Measurements from ENCODE around the gene PACSIN1.

DNA sequence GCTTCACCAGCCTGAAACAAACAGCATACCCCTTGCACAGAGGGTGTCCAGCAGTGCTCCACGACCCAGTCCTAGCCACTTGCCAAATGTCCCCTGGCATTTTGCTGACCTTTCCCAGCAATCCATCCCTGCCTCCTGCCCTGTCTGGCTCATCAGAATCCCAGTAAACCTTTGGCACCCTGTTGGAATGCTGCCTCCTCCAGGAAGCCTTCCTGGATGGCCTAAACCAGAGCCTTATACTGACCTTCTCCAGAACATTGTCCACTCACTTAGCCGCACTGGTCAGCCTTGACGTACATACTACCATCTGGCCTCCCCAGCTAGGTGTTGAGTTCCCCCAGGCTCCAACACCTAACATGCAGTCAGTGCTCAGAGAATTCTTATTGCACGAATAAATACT, 2.0 kb upstream of the PACSIN1 start:
- TF ChIP-seq TAF1 (IDR thresholded peaks at IDR 0.05; ENCODE audit: low read depth) (no peak), POLR2AphosphoS5 (IDR thresholded peaks at IDR 0.05) (no peak)
- TF ChIP-seq, protein P1, sequence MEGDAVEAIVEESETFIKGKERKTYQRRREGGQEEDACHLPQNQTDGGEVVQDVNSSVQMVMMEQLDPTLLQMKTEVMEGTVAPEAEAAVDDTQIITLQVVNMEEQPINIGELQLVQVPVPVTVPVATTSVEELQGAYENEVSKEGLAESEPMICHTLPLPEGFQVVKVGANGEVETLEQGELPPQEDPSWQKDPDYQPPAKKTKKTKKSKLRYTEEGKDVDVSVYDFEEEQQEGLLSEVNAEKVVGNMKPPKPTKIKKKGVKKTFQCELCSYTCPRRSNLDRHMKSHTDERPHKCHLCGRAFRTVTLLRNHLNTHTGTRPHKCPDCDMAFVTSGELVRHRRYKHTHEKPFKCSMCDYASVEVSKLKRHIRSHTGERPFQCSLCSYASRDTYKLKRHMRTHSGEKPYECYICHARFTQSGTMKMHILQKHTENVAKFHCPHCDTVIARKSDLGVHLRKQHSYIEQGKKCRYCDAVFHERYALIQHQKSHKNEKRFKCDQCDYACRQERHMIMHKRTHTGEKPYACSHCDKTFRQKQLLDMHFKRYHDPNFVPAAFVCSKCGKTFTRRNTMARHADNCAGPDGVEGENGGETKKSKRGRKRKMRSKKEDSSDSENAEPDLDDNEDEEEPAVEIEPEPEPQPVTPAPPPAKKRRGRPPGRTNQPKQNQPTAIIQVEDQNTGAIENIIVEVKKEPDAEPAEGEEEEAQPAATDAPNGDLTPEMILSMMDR (IDR thresholded peaks at IDR 0.05; ENCODE audit: poor library complexity, severe bottlenecking), result no peak
- TF ChIP-seq, protein P2, sequence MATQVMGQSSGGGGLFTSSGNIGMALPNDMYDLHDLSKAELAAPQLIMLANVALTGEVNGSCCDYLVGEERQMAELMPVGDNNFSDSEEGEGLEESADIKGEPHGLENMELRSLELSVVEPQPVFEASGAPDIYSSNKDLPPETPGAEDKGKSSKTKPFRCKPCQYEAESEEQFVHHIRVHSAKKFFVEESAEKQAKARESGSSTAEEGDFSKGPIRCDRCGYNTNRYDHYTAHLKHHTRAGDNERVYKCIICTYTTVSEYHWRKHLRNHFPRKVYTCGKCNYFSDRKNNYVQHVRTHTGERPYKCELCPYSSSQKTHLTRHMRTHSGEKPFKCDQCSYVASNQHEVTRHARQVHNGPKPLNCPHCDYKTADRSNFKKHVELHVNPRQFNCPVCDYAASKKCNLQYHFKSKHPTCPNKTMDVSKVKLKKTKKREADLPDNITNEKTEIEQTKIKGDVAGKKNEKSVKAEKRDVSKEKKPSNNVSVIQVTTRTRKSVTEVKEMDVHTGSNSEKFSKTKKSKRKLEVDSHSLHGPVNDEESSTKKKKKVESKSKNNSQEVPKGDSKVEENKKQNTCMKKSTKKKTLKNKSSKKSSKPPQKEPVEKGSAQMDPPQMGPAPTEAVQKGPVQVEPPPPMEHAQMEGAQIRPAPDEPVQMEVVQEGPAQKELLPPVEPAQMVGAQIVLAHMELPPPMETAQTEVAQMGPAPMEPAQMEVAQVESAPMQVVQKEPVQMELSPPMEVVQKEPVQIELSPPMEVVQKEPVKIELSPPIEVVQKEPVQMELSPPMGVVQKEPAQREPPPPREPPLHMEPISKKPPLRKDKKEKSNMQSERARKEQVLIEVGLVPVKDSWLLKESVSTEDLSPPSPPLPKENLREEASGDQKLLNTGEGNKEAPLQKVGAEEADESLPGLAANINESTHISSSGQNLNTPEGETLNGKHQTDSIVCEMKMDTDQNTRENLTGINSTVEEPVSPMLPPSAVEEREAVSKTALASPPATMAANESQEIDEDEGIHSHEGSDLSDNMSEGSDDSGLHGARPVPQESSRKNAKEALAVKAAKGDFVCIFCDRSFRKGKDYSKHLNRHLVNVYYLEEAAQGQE (IDR thresholded peaks at IDR 0.05; ENCODE audit: borderline replicate concordance), result no peak
